Heart right ventricle (tissue), 16 donors: ENCODE data around the gene PLIN4. TPM values are rescaled to one million over a fixed set of nuclear protein-coding genes. Genes with fewer than 3 reads are reported as not detected.

ENCODE experiments used
- ATAC-seq, 8 donors: fragments of 200-7000 bp; cut with Tn5 transposase; one replicate each; pipeline ENCODE4 v1.9.1; 2020; ENCODE audit warnings: mild to moderate bottlenecking in 8 of 8, moderate library complexity in 8 of 8, moderate number of reproducible peaks in 1 of 8
- DNase-seq, 2 donors: peaks; one replicate each; pipeline ENCODE4 v3.0.0-alpha.2; 2020
- H3K27ac ChIP-seq, 10 donors: fragments of 200-600 bp; sonication (generic) in 2 of 10; one replicate each; pipeline versions ENCODE4 v1.5.0 to v1.8.0; 2020 to 2022; ENCODE audit warnings: mild to moderate bottlenecking in 3 of 10
- H3K27me3 ChIP-seq, 7 donors: fragments of 200-600 bp; one replicate each; pipeline ENCODE4 v1.8.0; 2021 to 2022; ENCODE audit warnings: mild to moderate bottlenecking in 2 of 7
- H3K36me3 ChIP-seq, 9 donors: fragments of 200-600 bp; sonication (generic) in 1 of 9; one replicate each; pipeline versions ENCODE4 v1.5.0 to v1.8.0; 2020 to 2022; ENCODE audit warnings: mild to moderate bottlenecking in 2 of 9
- H3K4me1 ChIP-seq, 9 donors: fragments of 200-600 bp; sonication (generic) in 1 of 9; one replicate each; pipeline versions ENCODE4 v1.5.0 to v1.8.0; 2020 to 2022; ENCODE audit warnings: mild to moderate bottlenecking in 4 of 9
- H3K4me3 ChIP-seq, 10 donors: fragments of 200-600 bp; sonication (generic) in 2 of 10; one replicate each; pipeline versions ENCODE4 v1.5.0 to v1.8.0; 2020 to 2022; ENCODE audit warnings: mild to moderate bottlenecking in 7 of 10, moderate library complexity in 2 of 10
- H3K9me3 ChIP-seq, 11 donors: fragments of 200-600 bp in 10 of 11; sonication (generic) in 2 of 11; one replicate each; pipeline versions ENCODE4 v1.5.0 to v1.8.0; 2013 to 2022; ENCODE audit warnings: mild to moderate bottlenecking in 2 of 11, control low read depth in 1 of 11, moderate library complexity in 1 of 11
- CTCF ChIP-seq, 9 donors: fragments of 200-600 bp; sonication (generic) in 2 of 9; IDR thresholded peaks; one replicate each; pipeline versions ENCODE4 v1.5.0 to v1.8.0; 2021 to 2022; ENCODE audit warnings: antibody characterized with exemption in 9 of 9, mild to moderate bottlenecking in 5 of 9, moderate library complexity in 1 of 9
- WGBS, 2 donors: extraction: QIAGEN DNeasy Blood & Tissue Kit; methylation state at CpG; one replicate each; pipeline ENCODE4 v1.1.7; 2013; ENCODE audit warnings: inconsistent platforms in 1 of 2; 5-methylcytosine and 5-hydroxymethylcytosine counted together
- intact Hi-C, 10 donors: fragments of 100-400 bp; cut with DNase I; formaldehyde crosslinking; loops; one replicate each; pipeline versions ENCODE4 v1.11.1 to v1.14.2; 2022
- polyA plus RNA-seq, 2 donors: library from polyadenylated mRNA; stranded (reverse); fragments of 200-250 nt; gene quantifications; one replicate each; pipeline ENCODE4 v1.2.3, GENCODE V29; 2013
- total RNA-seq, 10 donors: library from RNA; stranded (reverse); fragmentation: NEBNext Ultra II Directional in 3 of 10; extraction: Animal tissue kit (Norgen Biotek cat#: 25700) in 3 of 10; gene quantifications; one replicate each; pipeline versions ENCODE4 v1.2.1 to v1.2.4, GENCODE V29; 2021 to 2023
- donor health status: Arrhythmogenic right ventricular cardiomyopathy.
- donor health status: ischemic (EF 13 %, LVEDD 7.1; RV severe dilation, severe dysfunction).
- donor health status: healthy with polysubstance abuse.
- donor health status: DM: no; HTN: yes; CAD: no.
- donor health status: DM: no; HTN: no; CAD: no.
- donor health status: ischemic (EF 25% LVEDD 6.9; RV normal size, moderate dysfunction).
- donor health status: ischemic (EF 25% LVEDD 5.7; RV mildly dilated, moderate dysfunction).
- donor health status: healthy.
- donor health status: DM: yes; HTN: yes; CAD: no.
- donor health status: Ischemic cardiomyopathy.
- donor health status: ischemic (EF 35%, LVEDD 5.7; RV mildly dilated, moderate dysfunction).
- donor health status: nonischemic (EF 11% LVEDD 7.7; RV severe dilation, severe dysfunction).
- donor health status: DM: yes; HTN: yes; CAD: no.
- donor health status: PGD.
- donor health status: ischemic (EF 29% LVEDD 5.4; RV normal size, mild dysfunction).
- donor health status: nonischemic (EF 23%, LVEDD 6.1; RV moderate dilation, normal function).

Gene PLIN4
- total and polyA plus RNA-seq, 12 donors: 42.0 to 416 (median 198) TPM

DNA sequence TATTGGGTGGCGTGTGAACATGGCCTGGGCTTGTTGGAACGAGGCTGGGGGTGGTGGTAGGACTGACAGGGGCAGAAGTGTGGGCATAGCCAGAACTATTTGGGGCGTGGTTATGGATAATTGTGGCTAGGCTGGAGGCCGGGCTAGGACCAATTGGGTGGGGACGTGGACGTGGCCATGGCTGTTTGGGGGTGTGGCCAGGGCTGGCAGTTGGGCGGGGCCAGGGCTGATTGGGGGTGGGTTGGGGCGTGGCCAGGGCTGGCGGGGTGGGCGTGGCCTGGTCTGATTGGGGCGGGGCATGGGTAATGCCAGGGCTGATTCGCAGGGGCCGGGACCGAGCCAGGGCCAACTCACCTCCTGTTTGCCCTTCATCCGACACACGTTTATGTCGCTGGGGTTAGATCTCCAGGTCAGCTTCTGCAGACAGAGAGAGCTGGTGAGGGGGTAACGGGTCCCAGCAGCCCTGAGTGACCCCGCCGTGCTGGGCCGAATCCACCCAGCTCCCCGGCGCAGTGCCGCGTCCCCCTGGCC, 38.4 kb upstream of the PLIN4 start:
- intact Hi-C loops: loop anchor here in 6 of 10 donors (5.0 kb wide), 1 partner anchor 81 kb away; the partner anchor contains the start of gene TNFAIP8L1 (in 6 of the 6)
- Histone ChIP-seq H3K4me3 (no peak overlapping the region), H3K27ac (no peak overlapping the region), H3K27me3 (no peaks in the 10 kb centered on the region), H3K4me1 (peaks cover 0 to 28% (median 11%) of the 10 kb centered on the region in 9 donors), H3K36me3 (peaks cover 0 to 45% (median 0%) of the 10 kb centered on the region in 9 donors), H3K9me3 (no peaks in the 10 kb centered on the region)
- WGBS, 2 donors: 78 to 88% methylated on average over 25 of the region's 25 CpGs
- DNase-seq (no peak), ATAC-seq (peak in 7 of 8 donors; percentile 15 to 66 (median 46))
- no peak for TF ChIP-seq CTCF (IDR thresholded peaks at IDR 0.05)

- no peak for TF ChIP-seq CTCF (IDR thresholded peaks at IDR 0.05)
- Histone ChIP-seq H3K4me3 (no peak overlapping the region), H3K36me3 (peaks cover 0 to 50% (median 0%) of the 10 kb centered on the region in 9 donors), H3K27me3 (no peaks in the 10 kb centered on the region), H3K9me3 (no peaks in the 10 kb centered on the region), H3K4me1 (peaks cover 0 to 28% (median 11%) of the 10 kb centered on the region in 9 donors), H3K27ac (no peak overlapping the region)
- intact Hi-C loops: loop anchor here in 6 of 10 donors (5.0 kb wide), 1 partner anchor 81 kb away; the partner anchor contains the start of gene TNFAIP8L1 (in 6 of the 6)
- DNase-seq (no peak), ATAC-seq (no peak)
- 73 to 76% methylated on average over 43 of the region's 43 CpGs for WGBS, 2 donors
These were observed 37.6 kb upstream of the PLIN4 start for GRCh38 chr19:4555657-4556561.

DNA sequence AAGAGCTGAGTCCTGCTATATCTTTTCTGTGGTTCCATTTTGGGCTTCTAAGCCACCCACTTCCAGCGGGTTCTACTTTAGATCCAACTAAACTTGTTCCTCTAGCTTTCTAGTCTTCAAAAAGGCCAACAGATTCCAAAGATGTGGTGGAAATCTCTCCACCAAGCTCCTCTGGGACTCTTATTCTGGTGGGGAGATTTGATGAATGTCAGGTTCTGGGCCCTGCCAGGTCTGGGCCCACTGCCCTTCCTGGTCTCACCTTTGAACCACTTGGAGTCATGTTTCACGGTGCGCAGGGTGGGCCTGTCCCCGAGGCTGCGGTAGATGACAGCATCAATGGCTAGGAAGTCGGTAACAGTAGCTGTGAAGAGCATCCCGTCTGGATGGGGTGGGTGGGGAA, 36.4 kb upstream of the PLIN4 start:
- Histone ChIP-seq H3K27me3 (no peaks in the 10 kb centered on the region), H3K9me3 (no peaks in the 10 kb centered on the region), H3K27ac (no peak overlapping the region), H3K4me3 (no peak overlapping the region), H3K36me3 (peaks cover 0 to 62% (median 0%) of the 10 kb centered on the region in 9 donors), H3K4me1 (peaks cover 0 to 20% (median 6%) of the 10 kb centered on the region in 9 donors)
- no peak for ATAC-seq
- WGBS, 2 donors: 81 to 83% methylated on average over 7 of the region's 7 CpGs
- intact Hi-C loops: loop anchor here in 6 of 10 donors (5.0 kb wide), 2 partner anchors 83 to 598 kb away; partner anchors contain the start of gene TNFAIP8L1 (in 6 of the 6)
- no peak for DNase-seq
- no peak for TF ChIP-seq CTCF (IDR thresholded peaks at IDR 0.05)

DNA sequence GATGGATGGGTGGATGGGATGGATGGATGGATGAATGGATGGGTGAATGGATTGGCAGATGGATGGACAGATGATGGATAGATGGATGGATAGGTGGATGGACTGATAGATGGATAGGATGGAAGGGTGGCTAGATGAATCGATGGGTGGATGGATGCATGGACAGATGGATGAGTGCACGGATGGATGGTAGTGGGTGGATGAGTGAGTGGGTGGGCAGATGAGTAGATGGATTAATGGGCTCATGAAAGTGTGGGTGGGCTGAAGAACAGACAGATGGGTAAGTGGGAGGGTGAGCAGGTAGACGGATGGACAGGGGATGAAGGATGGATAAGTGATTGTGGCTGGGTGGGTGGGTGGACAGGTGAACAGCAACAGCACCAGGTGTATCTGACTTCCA, 35.5 kb upstream of the PLIN4 start:
- ATAC-seq (no peak), DNase-seq (no peak)
- intact Hi-C loops: loop anchor here in 1 of 10 donors (5.0 kb wide), 1 partner anchor 599 kb away; no protein-coding TSS in a partner anchor
- no peak overlapping the region for H3K4me3 ChIP-seq
- peaks cover 0 to 16% (median 6%) of the 10 kb centered on the region in 9 donors for H3K4me1 ChIP-seq
- H3K27me3 ChIP-seq: no peaks in the 10 kb centered on the region
- WGBS, 2 donors: 63 to 77% methylated on average over 3 of the region's 3 CpGs
- peaks cover 0 to 68% (median 0%) of the 10 kb centered on the region in 9 donors for H3K36me3 ChIP-seq
- TF ChIP-seq CTCF (IDR thresholded peaks at IDR 0.05): no peak
- no peaks in the 10 kb centered on the region for H3K9me3 ChIP-seq
- H3K27ac ChIP-seq: no peak overlapping the region
